GM21360 (cell line): ENCODE data around the gene AGFG2.

Source experiments
- ATAC-seq: cut with Tn5 transposase; IDR thresholded peaks from one replicate; pipeline ENCODE4 v1.9.1; 2021; ENCODE audit warnings: mild to moderate bottlenecking, moderate library complexity; ENCODE audit not compliant: unreplicated experiment

AGFG2 gene

GRCh38 chr7:100606313-100606712 lies 67.3 kb downstream of the AGFG2 start:
- ATAC-seq = no peak

- no peak for ATAC-seq
Measured at GRCh38 chr7:100607111-100607510, 68.1 kb downstream of the AGFG2 start.

- ATAC-seq = no peak
Measured at GRCh38 chr7:100609958-100610357, 71.0 kb downstream of the AGFG2 start.

GRCh38 chr7:100611983-100612729 lies 73.2 kb downstream of the AGFG2 start, which contains the start of gene MOSPD3:
Gene MOSPD3 (plus strand): TSS chr7:100612540. CDS start chr7:100612792, 252 bp downstream.
- ATAC-seq = peak; percentile 88

- no peak for ATAC-seq
Measured at GRCh38 chr7:100612730-100613390, 73.9 kb downstream of the AGFG2 start.

GRCh38 chr7:100613412-100614175 lies 74.6 kb downstream of the AGFG2 start:
- no peak for ATAC-seq

GRCh38 chr7:100614308-100614861 lies 75.4 kb downstream of the AGFG2 start:
- ATAC-seq = no peak
